CD4-positive, alpha-beta T cell (primary cell): Measurements from ENCODE around the gene OXSR1. TPM values are rescaled to one million over a fixed set of nuclear protein-coding genes. Genes with fewer than 3 reads are reported as not detected.

Source experiments
- ATAC-seq: fragments of 200-7000 bp; cut with Tn5 transposase; one replicate; pipeline ENCODE4 v1.10.0; 2022; ENCODE audit warnings: mild to moderate bottlenecking; ENCODE audit not compliant: poor library complexity
- CTCF ChIA-PET: fragments of 350-600 bp; sonication (Branson Sonifier 250); formaldehyde crosslinking; loops from one replicate; lab custom pipeline; 2021; ENCODE audit warnings: antibody characterized with exemption, inconsistent platforms; lab: Charles Lee
- POLR2A ChIA-PET: fragments of 350-600 bp; sonication (Branson Sonifier 250); formaldehyde crosslinking; loops from one replicate; lab custom pipeline; 2021; ENCODE audit warnings: antibody characterized with exemption, inconsistent platforms; lab: Charles Lee
- DNase-seq, 14 experiments: peaks; one replicate each; pipeline ENCODE4 v3.0.0-alpha.2; 2013 to 2020; ENCODE audit warnings: mixed read lengths in 2 of 14
- H3K27ac ChIP-seq, 2 donors: one replicate each; pipeline versions ENCODE4 v1.5.1 to v1.7.0; 2013; ENCODE audit warnings: low read length in 2 of 2, low read depth in 1 of 2, mild to moderate bottlenecking in 1 of 2
- H3K27me3 ChIP-seq, 2 experiments: 1 replicate in 1 of 2; 2 replicates in 1 of 2; pipeline versions ENCODE4 v1.6.1 to v1.7.0; 2013; ENCODE audit warnings: low read length in 2 of 2, control low read depth in 1 of 2, mild to moderate bottlenecking in 1 of 2, moderate library complexity in 1 of 2; ENCODE audit not compliant: insufficient read depth in 2 of 2, control insufficient read depth in 1 of 2
- H3K36me3 ChIP-seq: one replicate; pipeline ENCODE4 v1.6.1; 2013; ENCODE audit warnings: low read length, control low read depth; ENCODE audit not compliant: insufficient read depth
- H3K4me1 ChIP-seq: one replicate; pipeline ENCODE4 v1.6.1; 2013; ENCODE audit warnings: low read length, control low read depth; ENCODE audit not compliant: insufficient read depth
- H3K4me3 ChIP-seq: one replicate; pipeline ENCODE4 v1.5.1; 2013; ENCODE audit warnings: mild to moderate bottlenecking, low read length, moderate library complexity
- H3K9me3 ChIP-seq, 2 experiments: 1 replicate in 1 of 2; 2 replicates in 1 of 2; pipeline versions ENCODE4 v1.6.1 to v1.7.0; 2013; ENCODE audit warnings: low read length in 2 of 2, mild to moderate bottlenecking in 2 of 2, control low read depth in 1 of 2, moderate library complexity in 1 of 2; ENCODE audit not compliant: control insufficient read depth in 1 of 2, insufficient read depth in 1 of 2
- H3K27ac Mint-ChIP-seq: one replicate; pipeline ENCODE4 v1.8.0; 2020; ENCODE audit warnings: mixed read lengths
- H3K27me3 Mint-ChIP-seq: one replicate; pipeline ENCODE4 v1.8.0; 2021; ENCODE audit warnings: mixed read lengths
- H3K36me3 Mint-ChIP-seq: one replicate; pipeline ENCODE4 v1.8.0; 2021; ENCODE audit warnings: low read depth, mixed read lengths
- H3K4me1 Mint-ChIP-seq: one replicate; pipeline ENCODE4 v1.8.0; 2021; ENCODE audit warnings: low read depth, mixed read lengths
- H3K4me3 Mint-ChIP-seq: one replicate; pipeline ENCODE4 v1.8.0; 2020; ENCODE audit warnings: mild to moderate bottlenecking, mixed read lengths
- H3K9me3 Mint-ChIP-seq: one replicate; pipeline ENCODE4 v1.8.0; 2020; ENCODE audit warnings: mixed read lengths
- CTCF ChIP-seq: fragments of 200-600 bp; IDR thresholded peaks from one replicate; pipeline ENCODE4 v1.8.0; 2022; ENCODE audit warnings: antibody characterized with exemption, mild to moderate bottlenecking
- intact Hi-C, 2 experiments: fragments of 100-400 bp; cut with DNase I in 1 of 2; cut with micrococcal nuclease in 1 of 2; formaldehyde crosslinking; loops; one replicate each; pipeline versions ENCODE4 v1.15.1 to v1.9.0; 2023 to 2025; cut with DNase I, micrococcal nuclease
- total RNA-seq, 174 experiments: library from RNA in 2 of 174; stranded (reverse) in 2 of 174; gene quantifications; one replicate each; pipeline ENCODE4 v1.2.3 and lab custom pipeline; 2021 to 2026

OXSR1 gene
- total RNA-seq, 2 experiments from 2014 or later: 28.3 to 30.3 TPM

- H3K4me1 Mint-ChIP-seq: no peaks in the 10 kb centered on the region
- no peaks in the 10 kb centered on the region for H3K9me3 ChIP-seq
- no peaks in the 10 kb centered on the region for H3K27me3 Mint-ChIP-seq
- CTCF ChIA-PET: interaction anchor here (1.4 kb wide), 1 partner anchor 13 kb away, joined by 3 read pairs; no protein-coding TSS in a partner anchor
- no peak overlapping the region for H3K27ac Mint-ChIP-seq
- intact Hi-C loops: loop anchor here in 1 of 2 experiments (5.0 kb wide), 1 partner anchor 110 kb away; the partner anchor contains the start of genes ACAA1 and MYD88
- H3K4me3 Mint-ChIP-seq: no peak overlapping the region
- H3K4me1 ChIP-seq: no peaks in the 10 kb centered on the region
- no peak for TF ChIP-seq CTCF
- H3K36me3 ChIP-seq: peaks cover 68% of the 10 kb centered on the region
- H3K9me3 Mint-ChIP-seq: no peaks in the 10 kb centered on the region
- no peak overlapping the region for H3K27ac ChIP-seq
- no peak for DNase-seq
- H3K27me3 ChIP-seq: no peaks in the 10 kb centered on the region
- peaks cover 89% of the 10 kb centered on the region for H3K36me3 Mint-ChIP-seq
- ATAC-seq: no peak
- POLR2A ChIA-PET: interaction anchor here (1.0 kb wide), 1 partner anchor 31 kb away, joined by 3 read pairs; no protein-coding TSS in a partner anchor
- no peak overlapping the region for H3K4me3 ChIP-seq
Observed at GRCh38 chr3:38247366-38248035, 82.2 kb downstream of the OXSR1 start.

- Histone ChIP-seq H3K9me3 (no peaks in the 10 kb centered on the region), H3K36me3 (peaks cover 82% of the 10 kb centered on the region), H3K4me1 (no peaks in the 10 kb centered on the region), H3K27me3 (no peaks in the 10 kb centered on the region), H3K4me3 (no peak overlapping the region), H3K27ac (no peak overlapping the region)
- no peaks in the 10 kb centered on the region for H3K27me3 Mint-ChIP-seq
- H3K27ac Mint-ChIP-seq: no peak overlapping the region
- no peak for TF ChIP-seq CTCF
- ChIA-PET POLR2A (no interaction called here), CTCF (no interaction called here)
- H3K9me3 Mint-ChIP-seq: no peaks in the 10 kb centered on the region
- no peaks in the 10 kb centered on the region for H3K4me1 Mint-ChIP-seq
- intact Hi-C loops: no loop called here
- ATAC-seq (no peak), DNase-seq (no peak)
- H3K36me3 Mint-ChIP-seq: peaks cover 95% of the 10 kb centered on the region
- no peak overlapping the region for H3K4me3 Mint-ChIP-seq
Observed at GRCh38 chr3:38250198-38250597, 84.9 kb downstream of the OXSR1 start.

- H3K4me3 Mint-ChIP-seq: no peak overlapping the region
- Histone ChIP-seq H3K27ac (no peak overlapping the region), H3K4me3 (no peak overlapping the region), H3K4me1 (no peaks in the 10 kb centered on the region), H3K9me3 (no peaks in the 10 kb centered on the region), H3K36me3 (peaks cover 74% of the 10 kb centered on the region), H3K27me3 (no peaks in the 10 kb centered on the region)
- no peak for TF ChIP-seq CTCF
- H3K36me3 Mint-ChIP-seq: peaks cover 86% of the 10 kb centered on the region
- H3K4me1 Mint-ChIP-seq: no peaks in the 10 kb centered on the region
- H3K27me3 Mint-ChIP-seq: no peaks in the 10 kb centered on the region
- ChIA-PET CTCF (no interaction called here), POLR2A (no interaction called here)
- H3K27ac Mint-ChIP-seq: no peak overlapping the region
- no peaks in the 10 kb centered on the region for H3K9me3 Mint-ChIP-seq
- DNase-seq (no peak), ATAC-seq (no peak)
- intact Hi-C loops: no loop called here
Observed at GRCh38 chr3:38251197-38251596, 85.9 kb downstream of the OXSR1 start.
